Smooth muscle cell (in vitro differentiated cells): ENCODE data around the gene ADCY2. TPM values are rescaled to one million over a fixed set of nuclear protein-coding genes. Genes with fewer than 3 reads are reported as not detected.

Source experiments
- DNase-seq: peaks from one replicate; lab custom pipeline; 2025; ENCODE audit not compliant: unreplicated experiment; lab: John Stamatoyannopoulos, UW
- H2AFZ ChIP-seq: fragments of 200-600 bp; sonication (generic); 2 replicates; pipeline ENCODE4 v1.6.0; 2016; ENCODE audit warnings: antibody characterized with exemption, low read depth, mild to moderate bottlenecking
- H3F3A ChIP-seq: fragments of 200-600 bp; sonication (generic); 2 replicates; pipeline ENCODE4 v1.6.0; 2017; ENCODE audit warnings: antibody characterized with exemption, low read depth
- H3K27ac ChIP-seq: fragments of 200-600 bp; sonication (generic); 2 replicates; pipeline ENCODE4 v1.5.1; 2016; ENCODE audit warnings: low read depth, mild to moderate bottlenecking
- H3K27me3 ChIP-seq: fragments of 200-600 bp; sonication (generic); 2 replicates; pipeline ENCODE4 v1.6.1; 2016; ENCODE audit warnings: low read depth, mild to moderate bottlenecking
- H3K36me3 ChIP-seq: fragments of 200-600 bp; sonication (generic); 2 replicates; pipeline ENCODE4 v1.5.1; 2016; ENCODE audit warnings: low read depth
- H3K4me1 ChIP-seq: fragments of 200-600 bp; sonication (generic); 2 replicates; pipeline ENCODE4 v1.5.1; 2016; ENCODE audit warnings: low read depth
- H3K4me2 ChIP-seq: fragments of 200-600 bp; sonication (generic); 2 replicates; pipeline ENCODE4 v1.6.0; 2016; ENCODE audit warnings: mild to moderate bottlenecking
- H3K4me3 ChIP-seq: fragments of 200-600 bp; sonication (generic); 2 replicates; pipeline ENCODE4 v1.5.1; 2016; ENCODE audit warnings: mild to moderate bottlenecking
- H3K79me2 ChIP-seq: fragments of 200-600 bp; sonication (generic); 2 replicates; pipeline ENCODE4 v1.6.0; 2016; ENCODE audit warnings: low read depth, mild to moderate bottlenecking
- H3K9ac ChIP-seq: fragments of 200-600 bp; sonication (generic); 2 replicates; pipeline ENCODE4 v1.6.0; 2016; ENCODE audit warnings: low read depth
- H3K9me3 ChIP-seq: fragments of 200-600 bp; sonication (generic); replicated peaks from 2 replicates; pipeline ENCODE4 v1.5.1; 2016; ENCODE audit warnings: low read depth
- H4K20me1 ChIP-seq: fragments of 200-600 bp; sonication (generic); 2 replicates; pipeline ENCODE4 v1.6.0; 2016; ENCODE audit warnings: low read depth
- CTCF ChIP-seq: fragments of 200-600 bp; sonication (generic); IDR thresholded peaks from 2 replicates; pipeline ENCODE4 v1.5.1; 2017; ENCODE audit warnings: borderline replicate concordance, mild to moderate bottlenecking, antibody characterized with exemption; ENCODE audit not compliant: insufficient read depth, poor library complexity, severe bottlenecking
- WGBS: methylation state at CpG from one replicate; pipeline ENCODE4 v1.1.7; 2016; ENCODE audit warnings: low lambda C conversion rate; 5-methylcytosine and 5-hydroxymethylcytosine counted together
- polyA plus RNA-seq: library from polyadenylated mRNA; unstranded; fragments of >200 nt; fragmentation: Nextera tagmentation; extraction: Ambion mirVana; gene quantifications from 2 replicates; pipeline ENCODE4 v1.2.1, GENCODE V29; 2016
- total RNA-seq: library from RNA; depleted of rRNA; stranded (reverse); fragments of >200 nt; gene quantifications from 2 replicates; pipeline ENCODE4 v1.2.3, GENCODE V29; 2014

Gene ADCY2
- total and polyA plus RNA-seq, 2 experiments from 2014 or later: 2.8 to 8.0 TPM

GRCh38 chr5:7533941-7534340 is 138.0 kb downstream of the ADCY2 start:
- Histone ChIP-seq H4K20me1 (no peaks in the 10 kb centered on the region), H3K27me3 (no peaks in the 10 kb centered on the region), H3K4me2 (no peak overlapping the region), H2AFZ (no peak overlapping the region), H3K9me3 (no peaks in the 10 kb centered on the region), H3K4me1 (no peaks in the 10 kb centered on the region), H3F3A (no peaks in the 10 kb centered on the region), H3K79me2 (no peaks in the 10 kb centered on the region), H3K27ac (no peak overlapping the region), H3K4me3 (no peak overlapping the region), H3K36me3 (no peaks in the 10 kb centered on the region), H3K9ac (no peak overlapping the region)
- WGBS: 93% methylated on average over 1 of the region's 1 CpG
- DNase-seq: no peak
- TF ChIP-seq CTCF: no peak

- H3K27me3 ChIP-seq: no peaks in the 10 kb centered on the region
- no peak overlapping the region for H3K9ac ChIP-seq
- 18% methylated on average over 3 of the region's 3 CpGs for WGBS
- no peak for TF ChIP-seq CTCF
- no peaks in the 10 kb centered on the region for H3K36me3 ChIP-seq
- no peak overlapping the region for H2AFZ ChIP-seq
- H3F3A ChIP-seq: no peaks in the 10 kb centered on the region
- no peak overlapping the region for H3K27ac ChIP-seq
- no peaks in the 10 kb centered on the region for H3K4me1 ChIP-seq
- no peaks in the 10 kb centered on the region for H4K20me1 ChIP-seq
- no peak overlapping the region for H3K4me3 ChIP-seq
- no peak overlapping the region for H3K4me2 ChIP-seq
- no peak for DNase-seq
- H3K79me2 ChIP-seq: no peaks in the 10 kb centered on the region
- no peaks in the 10 kb centered on the region for H3K9me3 ChIP-seq
These were observed 138.6 kb downstream of the ADCY2 start for GRCh38 chr5:7534505-7534904.

- Histone ChIP-seq H4K20me1 (no peaks in the 10 kb centered on the region), H3K36me3 (no peaks in the 10 kb centered on the region), H3F3A (no peaks in the 10 kb centered on the region), H3K4me1 (no peaks in the 10 kb centered on the region), H3K27ac (no peak overlapping the region), H2AFZ (no peak overlapping the region), H3K9me3 (no peaks in the 10 kb centered on the region), H3K4me2 (no peak overlapping the region), H3K4me3 (no peak overlapping the region), H3K79me2 (no peaks in the 10 kb centered on the region), H3K9ac (no peak overlapping the region), H3K27me3 (no peaks in the 10 kb centered on the region)
- DNase-seq: no peak
- TF ChIP-seq CTCF: no peak
- 100% methylated on average over 2 of the region's 2 CpGs for WGBS
These were observed 141.6 kb downstream of the ADCY2 start for GRCh38 chr5:7537573-7537972.

GRCh38 chr5:7539571-7539970 is 143.6 kb downstream of the ADCY2 start:
- H3K9me3 ChIP-seq: no peaks in the 10 kb centered on the region
- H3K4me3 ChIP-seq: no peak overlapping the region
- no peak overlapping the region for H3K9ac ChIP-seq
- H3K4me2 ChIP-seq: no peak overlapping the region
- WGBS: 95% methylated on average over 5 of the region's 5 CpGs
- no peak overlapping the region for H2AFZ ChIP-seq
- no peak for TF ChIP-seq CTCF
- H3K36me3 ChIP-seq: no peaks in the 10 kb centered on the region
- DNase-seq: no peak
- H3K4me1 ChIP-seq: no peaks in the 10 kb centered on the region
- no peaks in the 10 kb centered on the region for H3K79me2 ChIP-seq
- no peak overlapping the region for H3K27ac ChIP-seq
- no peaks in the 10 kb centered on the region for H4K20me1 ChIP-seq
- no peaks in the 10 kb centered on the region for H3K27me3 ChIP-seq
- H3F3A ChIP-seq: no peaks in the 10 kb centered on the region
